NCI-H524 treated with DMSO at 0.1 percent for 48 hours (cell line): Measurements from ENCODE around the gene TMEM202.
"Not testable (repeated sequence)": the region's sequence is repeated elsewhere in the genome, so short reads cannot be mapped to it uniquely, and the experiment has no call there.

ENCODE experiments used
- DNase-seq: peaks from one replicate; lab custom pipeline; 2025; lab: John Stamatoyannopoulos, UW

The TMEM202 gene, protein sequence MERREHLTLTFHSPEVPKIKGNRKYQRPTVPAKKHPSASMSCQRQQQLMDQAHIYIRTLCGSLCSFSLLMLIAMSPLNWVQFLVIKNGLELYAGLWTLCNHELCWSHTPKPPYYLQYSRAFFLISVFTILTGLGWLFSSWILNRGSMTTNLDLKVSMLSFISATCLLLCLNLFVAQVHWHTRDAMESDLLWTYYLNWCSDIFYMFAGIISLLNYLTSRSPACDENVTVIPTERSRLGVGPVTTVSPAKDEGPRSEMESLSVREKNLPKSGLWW

GRCh38 chr15:72397796-72398588 is at the start of gene TMEM202:
TSS of gene TMEM202 (plus strand) at chr15:72398305. CDS start at chr15:72398327, 22 bp downstream.
- DNase-seq, result no peak

DNA sequence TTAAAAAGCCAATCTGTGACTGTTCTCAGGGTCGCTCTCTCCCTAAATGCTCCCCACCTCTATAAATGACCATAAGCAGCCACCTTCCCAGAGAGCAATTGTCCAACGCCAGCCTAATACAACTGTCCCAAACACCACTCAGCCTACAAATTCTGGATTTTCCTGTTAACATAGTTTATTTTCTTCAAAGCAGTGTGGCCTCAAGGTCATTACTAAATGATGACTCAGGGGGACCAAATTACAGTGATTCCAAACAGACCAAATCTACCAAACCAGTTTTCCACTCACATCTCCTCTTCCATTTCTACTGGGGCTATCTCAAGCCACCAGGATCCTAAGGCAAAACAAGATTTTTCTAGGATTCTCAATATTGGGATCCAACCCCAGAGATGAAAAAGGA is 44.8 kb upstream of the TMEM202 start:
- no peak for DNase-seq

GRCh38 chr15:72354496-72354895 is 43.6 kb upstream of the TMEM202 start:
- DNase-seq, result no peak

- no peak for DNase-seq
These were observed 40.0 kb upstream of the TMEM202 start for GRCh38 chr15:72358121-72358520.

GRCh38 chr15:72358650-72359171 is 39.4 kb upstream of the TMEM202 start:
- no peak for DNase-seq

GRCh38 chr15:72361176-72361575 is 36.9 kb upstream of the TMEM202 start:
- no peak for DNase-seq

- no peak for DNase-seq
These were observed 32.3 kb upstream of the TMEM202 start for GRCh38 chr15:72365844-72366243.

GRCh38 chr15:72368325-72368724 is 29.8 kb upstream of the TMEM202 start:
- no peak for DNase-seq

- no peak for DNase-seq
These were observed 29.2 kb upstream of the TMEM202 start for GRCh38 chr15:72368899-72369298.

GRCh38 chr15:72369964-72370363 is 28.1 kb upstream of the TMEM202 start:
- no peak for DNase-seq

DNA sequence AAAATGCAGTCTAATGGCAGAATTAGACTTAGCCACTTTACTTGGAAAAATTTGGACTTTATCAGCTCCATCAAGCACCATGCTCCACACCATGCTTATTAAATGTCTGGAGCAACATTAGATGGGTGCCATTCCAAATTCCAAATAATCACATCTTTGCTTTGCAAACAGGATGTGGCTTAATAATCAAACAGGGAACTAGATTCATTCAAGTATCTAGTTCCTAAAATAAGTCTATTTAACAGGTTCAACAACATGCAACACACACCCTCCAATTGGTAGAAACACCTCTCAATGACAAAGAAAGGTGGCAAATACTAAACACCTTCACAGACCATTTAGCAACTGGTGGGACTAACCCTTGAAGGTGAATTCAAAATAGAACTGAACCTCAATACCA is 25.7 kb upstream of the TMEM202 start:
- no peak for DNase-seq

DNA sequence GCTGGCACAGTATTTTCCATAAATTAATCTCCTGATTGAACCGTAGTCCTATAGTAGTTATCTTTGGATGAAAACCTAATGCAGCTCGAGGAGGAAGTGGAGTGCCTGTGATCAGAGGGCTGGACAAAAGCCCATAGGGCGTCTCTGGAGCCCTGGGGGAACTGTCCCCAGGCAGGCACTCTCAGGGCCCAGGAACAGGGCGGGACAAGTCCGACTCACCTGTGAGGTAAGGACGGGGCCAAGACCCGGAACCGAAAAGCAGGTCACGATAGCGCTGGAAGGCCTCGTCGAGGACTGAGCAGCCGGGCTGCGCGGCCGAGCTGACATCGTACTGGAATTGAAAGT is 22.6 kb upstream of the TMEM202 start:
- no peak for DNase-seq

- DNase-seq, result peak; percentile 77
These were observed 22.1 kb upstream of the TMEM202 start, which contains the start of gene HEXA for GRCh38 chr15:72375846-72376581. TSS of gene HEXA (minus strand) at chr15:72376014. CDS start at chr15:72375972, 42 bp downstream.

DNA sequence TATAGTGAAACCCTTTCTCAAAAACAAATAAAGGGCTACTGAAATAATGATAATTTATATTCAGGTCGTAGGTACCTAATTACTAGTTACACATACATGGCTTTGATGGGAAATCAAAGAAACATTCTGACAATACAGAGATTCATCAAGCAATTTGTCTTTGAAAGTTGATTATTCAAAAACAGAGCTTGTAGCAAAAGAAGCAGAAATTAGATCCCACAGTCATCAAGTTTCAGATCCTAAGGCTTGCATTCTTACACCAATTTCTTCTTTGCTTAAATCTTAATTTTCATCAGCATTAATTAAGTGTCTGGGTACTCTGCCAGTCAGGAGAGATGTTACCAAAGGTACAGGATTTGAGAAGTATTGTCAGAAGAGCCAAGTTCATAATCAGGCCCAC is 20.8 kb upstream of the TMEM202 start:
- DNase-seq, result no peak

DNA sequence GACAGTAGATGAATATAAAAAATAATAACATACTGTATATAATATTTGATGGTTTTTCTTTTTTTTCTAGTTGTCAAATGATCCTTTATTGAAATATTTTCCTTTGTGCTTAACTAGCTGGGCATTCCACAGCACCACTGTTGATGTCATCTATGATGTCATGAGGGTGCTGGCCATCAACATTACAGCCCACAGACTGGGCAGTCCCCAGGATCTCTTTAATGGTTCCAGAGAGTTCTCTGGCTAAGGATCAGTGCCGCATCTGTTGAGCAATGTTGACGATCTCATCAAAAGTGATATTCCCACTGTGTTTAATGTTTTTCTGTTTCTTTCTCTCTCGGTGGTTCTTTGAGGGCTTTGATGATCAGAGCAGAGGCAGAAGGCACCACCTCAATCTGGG is 19.0 kb upstream of the TMEM202 start:
- not testable (repeated sequence) for DNase-seq

DNA sequence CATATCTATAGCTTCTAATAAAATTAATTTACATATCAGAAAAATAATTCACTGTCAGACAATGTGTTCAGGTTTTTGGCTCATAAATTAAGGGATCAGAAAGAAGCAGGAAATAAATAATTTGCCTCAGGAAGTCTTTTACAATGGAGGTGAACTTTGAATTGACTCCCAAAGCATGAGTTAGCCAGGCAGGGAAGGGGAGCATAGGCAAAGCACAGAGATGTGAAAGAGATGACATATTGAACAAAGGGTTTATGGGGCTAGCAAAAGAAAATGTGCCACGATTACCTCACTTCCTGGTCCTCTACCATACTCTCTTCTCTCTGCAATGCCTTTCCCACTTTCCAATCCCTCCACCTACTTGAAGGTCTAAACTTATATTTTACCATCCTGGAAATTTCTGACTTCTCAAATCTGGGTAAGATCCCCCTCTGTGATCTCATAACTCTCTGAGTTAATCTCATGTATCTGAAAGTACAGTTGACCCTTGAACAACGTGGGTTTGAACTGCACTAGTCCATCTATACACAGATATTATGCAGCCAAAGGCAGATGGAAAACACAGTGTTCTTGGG is 18.2 kb upstream of the TMEM202 start:
- no peak for DNase-seq

- DNase-seq, result no peak
These were observed 17.4 kb upstream of the TMEM202 start for GRCh38 chr15:72380743-72381142.

- DNase-seq, result no peak
These were observed 16.0 kb upstream of the TMEM202 start for GRCh38 chr15:72382146-72382545.

DNA sequence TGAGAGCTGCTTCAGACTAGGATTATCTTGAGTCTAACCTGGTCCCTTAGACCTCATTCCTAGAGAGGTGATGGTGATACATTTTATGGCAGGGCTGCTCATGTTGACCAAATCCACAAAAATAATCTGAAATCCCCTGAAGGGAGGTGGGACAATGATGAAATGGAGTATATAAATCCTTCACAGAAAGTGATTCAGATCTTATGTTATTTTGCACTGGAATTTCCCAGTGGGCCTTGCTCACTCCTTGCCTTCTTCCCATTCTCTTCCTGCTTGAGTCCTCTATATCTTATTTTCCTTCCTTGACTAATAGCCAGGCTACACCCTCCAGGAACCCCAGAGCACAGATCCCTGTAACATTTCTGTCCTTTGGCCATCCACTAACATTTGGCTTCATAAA is 10.4 kb upstream of the TMEM202 start:
- no peak for DNase-seq

DNA sequence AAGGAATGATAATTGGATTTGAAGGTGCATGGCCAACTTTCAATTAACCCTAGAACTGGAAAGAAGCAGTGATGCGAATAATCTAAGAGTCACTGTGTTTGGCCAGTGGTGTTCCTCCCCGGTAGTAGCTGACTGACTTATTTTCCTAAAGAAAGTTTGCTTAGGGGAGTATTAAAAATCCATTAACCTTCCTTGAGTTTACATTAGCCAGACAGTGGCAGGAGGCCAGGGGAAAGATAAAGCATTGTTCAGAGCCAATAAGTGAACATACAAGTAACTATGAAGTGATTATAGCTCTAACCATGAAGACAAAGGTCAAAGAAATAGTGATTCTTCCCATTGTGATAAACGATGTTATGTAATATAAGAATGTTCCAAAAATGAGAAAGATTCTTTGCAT is 8.9 kb upstream of the TMEM202 start:
- DNase-seq, result no peak

DNA sequence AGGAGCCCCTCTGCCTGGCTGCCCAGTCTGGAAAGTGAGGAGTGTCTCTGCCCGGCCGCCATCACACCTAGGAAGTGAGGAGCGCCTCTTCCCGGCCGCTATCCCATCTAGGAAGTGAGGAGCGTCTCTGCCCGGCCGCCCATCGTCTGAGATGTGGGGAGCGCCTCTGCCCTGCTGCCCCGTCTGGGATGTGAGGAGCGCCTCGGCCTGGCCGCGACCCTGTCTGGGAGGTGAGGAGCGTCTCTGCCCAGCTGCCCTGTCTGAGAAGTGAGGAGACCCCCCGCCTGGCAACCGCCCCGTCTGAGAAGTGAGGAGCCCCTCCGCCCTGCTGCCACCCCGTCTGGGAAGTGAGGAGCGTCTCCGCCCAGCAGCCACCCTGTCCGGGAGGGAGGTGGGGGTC is 1.8 kb upstream of the TMEM202 start:
- not testable (repeated sequence) for DNase-seq

GRCh38 chr15:72398648-72399047 is 543 bp downstream of the TMEM202 start:
- DNase-seq, result no peak
